Muscle layer of duodenum (tissue), 2 donors: ENCODE measurements around the gene UBTF.

Source experiments
- H3K27ac ChIP-seq: one replicate; pipeline ENCODE4 v1.7.0; 2013; ENCODE audit warnings: mild to moderate bottlenecking, low read length
- H3K27me3 ChIP-seq: one replicate; pipeline ENCODE4 v1.7.0; 2013; ENCODE audit warnings: low read depth, mild to moderate bottlenecking, control low read depth, low read length
- H3K36me3 ChIP-seq, 2 donors: one replicate each; pipeline ENCODE4 v1.7.0; 2013; ENCODE audit warnings: low read length in 2 of 2, control low read depth in 1 of 2, mild to moderate bottlenecking in 1 of 2; ENCODE audit not compliant: insufficient read depth in 2 of 2, control insufficient read depth in 1 of 2
- H3K4me1 ChIP-seq, 2 donors: one replicate each; pipeline ENCODE4 v1.7.0; 2013; ENCODE audit warnings: low read length in 2 of 2, mild to moderate bottlenecking in 2 of 2, control low read depth in 1 of 2, moderate library complexity in 1 of 2; ENCODE audit not compliant: insufficient read depth in 2 of 2, control insufficient read depth in 1 of 2
- H3K4me3 ChIP-seq, 2 donors: one replicate each; pipeline ENCODE4 v1.7.0; 2013; ENCODE audit warnings: low read length in 2 of 2, low read depth in 1 of 2, mild to moderate bottlenecking in 1 of 2
- H3K9me3 ChIP-seq, 2 donors: one replicate each; pipeline ENCODE4 v1.7.0; 2013; ENCODE audit warnings: low read length in 2 of 2, control low read depth in 1 of 2, mild to moderate bottlenecking in 1 of 2; ENCODE audit not compliant: control insufficient read depth in 1 of 2
- donor health status: healthy.

Gene UBTF

GRCh38 chr17:44210342-44211192 lies 8.9 kb downstream of the UBTF start:
- Histone ChIP-seq H3K27me3 (no peaks in the 10 kb centered on the region), H3K36me3 (peaks cover 50 to 66% of the 10 kb centered on the region in 2 donors), H3K27ac (peak overlapping the region; percentile 31), H3K4me3 (no peak overlapping the region), H3K4me1 (peaks cover 2 to 19% of the 10 kb centered on the region in 2 donors), H3K9me3 (no peaks in the 10 kb centered on the region)

GRCh38 chr17:44209786-44210341 lies 9.6 kb downstream of the UBTF start:
- Histone ChIP-seq H3K36me3 (peaks cover 43 to 58% of the 10 kb centered on the region in 2 donors), H3K4me1 (peaks cover 2 to 19% of the 10 kb centered on the region in 2 donors), H3K27ac (peak overlapping the region; percentile 31)

GRCh38 chr17:44207743-44208142 lies 11.7 kb downstream of the UBTF start:
- Histone ChIP-seq H3K27ac (no peak overlapping the region), H3K4me3 (no peak overlapping the region), H3K36me3 (peaks cover 29 to 47% of the 10 kb centered on the region in 2 donors), H3K4me1 (peaks cover 9 to 22% of the 10 kb centered on the region in 2 donors), H3K9me3 (no peaks in the 10 kb centered on the region), H3K27me3 (no peaks in the 10 kb centered on the region)

More at GRCh38 chr17:44209786-44210341, 9.6 kb downstream of the UBTF start:
- Histone ChIP-seq H3K27me3 (no peaks in the 10 kb centered on the region), H3K4me3 (no peak overlapping the region), H3K9me3 (no peaks in the 10 kb centered on the region)

GRCh38 chr17:44207319-44207718 lies 12.2 kb downstream of the UBTF start:
- Histone ChIP-seq H3K27me3 (no peaks in the 10 kb centered on the region), H3K27ac (no peak overlapping the region), H3K9me3 (no peaks in the 10 kb centered on the region), H3K4me3 (no peak overlapping the region), H3K36me3 (peaks cover 29 to 47% of the 10 kb centered on the region in 2 donors), H3K4me1 (peaks cover 9 to 22% of the 10 kb centered on the region in 2 donors)

GRCh38 chr17:44206825-44207155 lies 12.7 kb downstream of the UBTF start:
- H3K4me1 ChIP-seq = peaks cover 9 to 22% of the 10 kb centered on the region in 2 donors
- no peak overlapping the region for H3K27ac ChIP-seq
- no peak overlapping the region for H3K4me3 ChIP-seq
- no peaks in the 10 kb centered on the region for H3K27me3 ChIP-seq
- H3K9me3 ChIP-seq = no peaks in the 10 kb centered on the region
- H3K36me3 ChIP-seq = peaks cover 29 to 47% of the 10 kb centered on the region in 2 donors

GRCh38 chr17:44205962-44206824 lies 13.3 kb downstream of the UBTF start:
- Histone ChIP-seq H3K9me3 (no peaks in the 10 kb centered on the region), H3K4me1 (peaks cover 9 to 20% of the 10 kb centered on the region in 2 donors), H3K4me3 (no peak overlapping the region), H3K27me3 (no peaks in the 10 kb centered on the region), H3K27ac (no peak overlapping the region), H3K36me3 (peaks cover 25 to 43% of the 10 kb centered on the region in 2 donors)

- Histone ChIP-seq H3K9me3 (no peaks in the 10 kb centered on the region), H3K27me3 (no peaks in the 10 kb centered on the region), H3K36me3 (peaks cover 16 to 30% of the 10 kb centered on the region in 2 donors), H3K27ac (no peak overlapping the region), H3K4me1 (peaks cover 7 to 11% of the 10 kb centered on the region in 2 donors), H3K4me3 (no peak overlapping the region)
These were observed 15.0 kb downstream of the UBTF start for GRCh38 chr17:44204441-44204882.

- H3K27ac ChIP-seq = no peak overlapping the region
- no peaks in the 10 kb centered on the region for H3K27me3 ChIP-seq
- H3K36me3 ChIP-seq = peaks cover 11 to 27% of the 10 kb centered on the region in 2 donors
- H3K9me3 ChIP-seq = no peaks in the 10 kb centered on the region
- H3K4me1 ChIP-seq = peaks cover 7 to 11% of the 10 kb centered on the region in 2 donors
- no peak overlapping the region for H3K4me3 ChIP-seq
These were observed 15.6 kb downstream of the UBTF start for GRCh38 chr17:44203731-44204440.

GRCh38 chr17:44202756-44203155 lies 16.7 kb downstream of the UBTF start:
- no peak overlapping the region for H3K4me3 ChIP-seq
- H3K9me3 ChIP-seq = no peaks in the 10 kb centered on the region
- H3K27me3 ChIP-seq = no peaks in the 10 kb centered on the region
- peaks cover 5 to 15% of the 10 kb centered on the region in 2 donors for H3K36me3 ChIP-seq
- H3K27ac ChIP-seq = no peak overlapping the region
- H3K4me1 ChIP-seq = peaks cover 12 to 21% of the 10 kb centered on the region in 2 donors

- Histone ChIP-seq H3K27ac (peak overlapping the region; percentile 85), H3K27me3 (no peaks in the 10 kb centered on the region), H3K4me3 (peak overlapping the region; percentile 67 to 76), H3K4me1 (peaks cover 12 to 31% of the 10 kb centered on the region in 2 donors), H3K9me3 (no peaks in the 10 kb centered on the region), H3K36me3 (peaks cover 4 to 12% of the 10 kb centered on the region in 2 donors)
These were observed 18.9 kb downstream of the UBTF start for GRCh38 chr17:44200478-44201155.
